GM18907 (cell line): ENCODE measurements around the gene ATXN1.
A peak's percentile ranks its signal among the peaks of the same experiment; 100 is the strongest.

Experiments
- ATAC-seq: cut with Tn5 transposase; IDR thresholded peaks from one replicate; pipeline ENCODE4 v1.9.1; 2021; ENCODE audit warnings: mild to moderate bottlenecking, moderate library complexity; ENCODE audit not compliant: unreplicated experiment

Gene ATXN1

GRCh38 chr6:16783952-16784565 is 22.8 kb upstream of the ATXN1 start:
- ATAC-seq, result no peak

GRCh38 chr6:16783509-16783908 is 22.2 kb upstream of the ATXN1 start:
- no peak for ATAC-seq

- no peak for ATAC-seq
These were observed 21.0 kb upstream of the ATXN1 start for GRCh38 chr6:16782278-16782677.

- no peak for ATAC-seq
These were observed 20.3 kb upstream of the ATXN1 start for GRCh38 chr6:16781348-16782169.

GRCh38 chr6:16778521-16778920 is 17.3 kb upstream of the ATXN1 start:
- ATAC-seq, result no peak

GRCh38 chr6:16777794-16778193 is 16.5 kb upstream of the ATXN1 start:
- no peak for ATAC-seq

GRCh38 chr6:16776394-16777017 is 15.2 kb upstream of the ATXN1 start:
- no peak for ATAC-seq

GRCh38 chr6:16774437-16774836 is 13.2 kb upstream of the ATXN1 start:
- no peak for ATAC-seq

- no peak for ATAC-seq
These were observed 12.1 kb upstream of the ATXN1 start for GRCh38 chr6:16773362-16773761.

GRCh38 chr6:16770701-16771569 is 9.7 kb upstream of the ATXN1 start:
- peak; percentile 76 for ATAC-seq

GRCh38 chr6:16769986-16770376 is 8.7 kb upstream of the ATXN1 start:
- ATAC-seq, result no peak

- ATAC-seq, result peak; percentile 69
These were observed 8.1 kb upstream of the ATXN1 start for GRCh38 chr6:16769131-16769985.

GRCh38 chr6:16768477-16768830 is 7.2 kb upstream of the ATXN1 start:
- ATAC-seq, result no peak

- ATAC-seq, result no peak
These were observed 6.7 kb upstream of the ATXN1 start for GRCh38 chr6:16767765-16768476.

GRCh38 chr6:16766836-16767745 is 5.8 kb upstream of the ATXN1 start:
- ATAC-seq, result no peak

- no peak for ATAC-seq
These were observed 4.8 kb upstream of the ATXN1 start for GRCh38 chr6:16766043-16766536.

GRCh38 chr6:16765235-16765634 is 4.0 kb upstream of the ATXN1 start:
- ATAC-seq, result no peak

- no peak for ATAC-seq
These were observed 3.1 kb upstream of the ATXN1 start for GRCh38 chr6:16764188-16764950.
